Suprapubic skin (tissue), 4 donors: ENCODE measurements around the gene DRC7. TPM values are rescaled to one million over a fixed set of nuclear protein-coding genes. Genes with fewer than 3 reads are reported as not detected.

Experiments
- DNase-seq, 2 donors: peaks; one replicate each; pipeline ENCODE4 v3.0.0-alpha.2; 2019; ENCODE audit warnings: low spot score in 2 of 2
- H3K27ac ChIP-seq: fragments of 200-600 bp; sonication (generic); one replicate; pipeline ENCODE4 v1.5.1; 2019
- H3K27me3 ChIP-seq: fragments of 200-600 bp; sonication (generic); one replicate; pipeline ENCODE4 v1.5.1; 2019
- H3K36me3 ChIP-seq: fragments of 200-600 bp; sonication (generic); one replicate; pipeline ENCODE4 v1.5.1; 2019
- H3K4me1 ChIP-seq: fragments of 200-600 bp; sonication (generic); one replicate; pipeline ENCODE4 v1.5.1; 2019
- H3K4me3 ChIP-seq: fragments of 200-600 bp; sonication (generic); one replicate; pipeline ENCODE4 v1.5.1; 2019; ENCODE audit warnings: mild to moderate bottlenecking
- H3K9me3 ChIP-seq: fragments of 200-600 bp; sonication (generic); one replicate; pipeline ENCODE4 v1.5.1; 2019
- EP300 ChIP-seq: sonication (generic); formaldehyde crosslinking; IDR thresholded peaks from one replicate; pipeline ENCODE4 v1.6.1; 2017; ENCODE audit warnings: antibody characterized with exemption
- POLR2A ChIP-seq, 2 donors: fragments of 450-650 bp; IDR thresholded peaks; one replicate each; pipeline ENCODE4 v1.6.1; 2017; ENCODE audit warnings: antibody characterized with exemption in 2 of 2, mild to moderate bottlenecking in 2 of 2, moderate library complexity in 2 of 2
- POLR2AphosphoS5 ChIP-seq, 3 donors: sonication (generic); formaldehyde crosslinking; IDR thresholded peaks; one replicate each; pipeline ENCODE4 v1.6.1; 2017; ENCODE audit warnings: antibody characterized with exemption in 3 of 3
- whole genome bisulfite sequencing: methylation state at CpG from one replicate; pipeline ENCODE4 v1.1.5; 2018; 5-methylcytosine and 5-hydroxymethylcytosine counted together
- total RNA-seq, 4 donors: library from RNA; depleted of rRNA; stranded (reverse); fragments of >200 nt; gene quantifications; one replicate each; pipeline ENCODE4 v1.1.0, GENCODE V29; 2016
- TF ChIP-seq, protein P1 (sequence below), 2 donors: fragments of 200-600 bp in 1 of 2; fragments of 450-650 bp in 1 of 2; sonication (generic) in 1 of 2; IDR thresholded peaks; one replicate each; pipeline ENCODE4 v1.5.1; 2016 to 2019; ENCODE audit warnings: antibody characterized with exemption in 2 of 2, mild to moderate bottlenecking in 1 of 2, moderate library complexity in 1 of 2

The DRC7 gene
- total RNA-seq, 4 donors from 2014 or later = not detected

- no peak for DNase-seq
- H3K4me1 ChIP-seq = peaks cover under 1% of the 10 kb centered on the region
- H3K36me3 ChIP-seq = peaks cover 27% of the 10 kb centered on the region
- TF ChIP-seq POLR2A (IDR thresholded peaks at IDR 0.05) (no peak), EP300 (no peak), POLR2AphosphoS5 (IDR thresholded peaks at IDR 0.05) (no peak)
- TF ChIP-seq, protein P1, sequence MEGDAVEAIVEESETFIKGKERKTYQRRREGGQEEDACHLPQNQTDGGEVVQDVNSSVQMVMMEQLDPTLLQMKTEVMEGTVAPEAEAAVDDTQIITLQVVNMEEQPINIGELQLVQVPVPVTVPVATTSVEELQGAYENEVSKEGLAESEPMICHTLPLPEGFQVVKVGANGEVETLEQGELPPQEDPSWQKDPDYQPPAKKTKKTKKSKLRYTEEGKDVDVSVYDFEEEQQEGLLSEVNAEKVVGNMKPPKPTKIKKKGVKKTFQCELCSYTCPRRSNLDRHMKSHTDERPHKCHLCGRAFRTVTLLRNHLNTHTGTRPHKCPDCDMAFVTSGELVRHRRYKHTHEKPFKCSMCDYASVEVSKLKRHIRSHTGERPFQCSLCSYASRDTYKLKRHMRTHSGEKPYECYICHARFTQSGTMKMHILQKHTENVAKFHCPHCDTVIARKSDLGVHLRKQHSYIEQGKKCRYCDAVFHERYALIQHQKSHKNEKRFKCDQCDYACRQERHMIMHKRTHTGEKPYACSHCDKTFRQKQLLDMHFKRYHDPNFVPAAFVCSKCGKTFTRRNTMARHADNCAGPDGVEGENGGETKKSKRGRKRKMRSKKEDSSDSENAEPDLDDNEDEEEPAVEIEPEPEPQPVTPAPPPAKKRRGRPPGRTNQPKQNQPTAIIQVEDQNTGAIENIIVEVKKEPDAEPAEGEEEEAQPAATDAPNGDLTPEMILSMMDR (IDR thresholded peaks at IDR 0.05) = no peak
- no peak overlapping the region for H3K27ac ChIP-seq
- H3K4me3 ChIP-seq = no peak overlapping the region
- WGBS = 88% methylated on average over 1 of the region's 1 CpG
- no peaks in the 10 kb centered on the region for H3K9me3 ChIP-seq
- H3K27me3 ChIP-seq = no peaks in the 10 kb centered on the region
Observed at GRCh38 chr16:57781349-57781740, 86.7 kb downstream of the DRC7 start.

Other genes starting within 250 kb of the DRC7 start
- 10 to 100 TPM; 32.2 to 40.0 (median 35.7) TPM for gene CIAPIN1, start 247.4 kb upstream of the DRC7 start, total RNA-seq
- 10 to 100 TPM; 45.7 to 60.1 (median 48.8) TPM for gene COQ9, start 247.3 kb upstream of the DRC7 start, total RNA-seq
- gene POLR2C, start 232.1 kb upstream of the DRC7 start, total RNA-seq = 10 to 100 TPM; 65.0 to 80.3 (median 72.0) TPM
- 10 to 100 TPM; 29.8 to 66.8 (median 51.3) TPM for gene DOK4, start 208.3 kb upstream of the DRC7 start, total RNA-seq
- gene CCDC102A, start 158.2 kb upstream of the DRC7 start, total RNA-seq = 10 to 100 TPM in 1 of 4 donors, 1 to 10 TPM in 3; 7.1 to 11.5 (median 8.5) TPM
- gene ADGRG5, start 152.2 kb upstream of the DRC7 start, total RNA-seq = under 1 TPM in 3 of 4 donors, not detected in 1; 0.16 to 0.53 (median 0.16) TPM
- gene ADGRG1, start 66.2 kb upstream of the DRC7 start, total RNA-seq = 100 to 1,000 TPM; 107 to 202 (median 139) TPM
- gene ADGRG3, start 26.5 kb upstream of the DRC7 start, total RNA-seq = 1 to 10 TPM in 2 of 4 donors, under 1 TPM in 1, not detected in 1; 0.32 to 2.0 (median 2.0) TPM
- gene KATNB1, start 41.0 kb downstream of the DRC7 start, total RNA-seq = 10 to 100 TPM; 47.8 to 62.7 (median 55.7) TPM
- 100 to 1,000 TPM; 111 to 219 (median 153) TPM for gene KIFC3, start 107.7 kb downstream of the DRC7 start, total RNA-seq